GM12801 (cell line): ENCODE results near the gene GOSR2.

Experiments used
- TF ChIP-seq, protein P1 (sequence below): IDR thresholded peaks from one replicate; pipeline ENCODE4 v1.5.1; 2011; ENCODE audit warnings: control low read depth; ENCODE audit not compliant: insufficient read length; ENCODE audit errors: extremely low read depth

Gene GOSR2

DNA sequence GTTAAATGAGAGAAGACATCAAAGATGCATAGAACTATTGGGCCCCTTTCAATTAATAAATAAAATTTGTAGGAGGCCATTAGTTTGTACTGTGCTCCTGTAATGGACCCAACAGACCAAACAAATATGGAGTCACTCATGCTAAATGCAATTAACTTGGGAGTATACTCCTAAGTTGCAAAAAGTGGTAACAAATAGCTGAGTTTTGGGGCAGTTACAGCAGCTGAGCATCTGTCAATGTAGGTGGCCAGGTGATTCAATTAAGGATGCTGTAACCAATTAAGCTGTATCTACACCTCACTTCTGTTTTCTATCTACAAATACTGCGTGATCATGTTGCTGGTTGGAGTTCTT, 36.7 kb upstream of the GOSR2 start:
- TF ChIP-seq, protein P1, sequence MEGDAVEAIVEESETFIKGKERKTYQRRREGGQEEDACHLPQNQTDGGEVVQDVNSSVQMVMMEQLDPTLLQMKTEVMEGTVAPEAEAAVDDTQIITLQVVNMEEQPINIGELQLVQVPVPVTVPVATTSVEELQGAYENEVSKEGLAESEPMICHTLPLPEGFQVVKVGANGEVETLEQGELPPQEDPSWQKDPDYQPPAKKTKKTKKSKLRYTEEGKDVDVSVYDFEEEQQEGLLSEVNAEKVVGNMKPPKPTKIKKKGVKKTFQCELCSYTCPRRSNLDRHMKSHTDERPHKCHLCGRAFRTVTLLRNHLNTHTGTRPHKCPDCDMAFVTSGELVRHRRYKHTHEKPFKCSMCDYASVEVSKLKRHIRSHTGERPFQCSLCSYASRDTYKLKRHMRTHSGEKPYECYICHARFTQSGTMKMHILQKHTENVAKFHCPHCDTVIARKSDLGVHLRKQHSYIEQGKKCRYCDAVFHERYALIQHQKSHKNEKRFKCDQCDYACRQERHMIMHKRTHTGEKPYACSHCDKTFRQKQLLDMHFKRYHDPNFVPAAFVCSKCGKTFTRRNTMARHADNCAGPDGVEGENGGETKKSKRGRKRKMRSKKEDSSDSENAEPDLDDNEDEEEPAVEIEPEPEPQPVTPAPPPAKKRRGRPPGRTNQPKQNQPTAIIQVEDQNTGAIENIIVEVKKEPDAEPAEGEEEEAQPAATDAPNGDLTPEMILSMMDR: no peak

DNA sequence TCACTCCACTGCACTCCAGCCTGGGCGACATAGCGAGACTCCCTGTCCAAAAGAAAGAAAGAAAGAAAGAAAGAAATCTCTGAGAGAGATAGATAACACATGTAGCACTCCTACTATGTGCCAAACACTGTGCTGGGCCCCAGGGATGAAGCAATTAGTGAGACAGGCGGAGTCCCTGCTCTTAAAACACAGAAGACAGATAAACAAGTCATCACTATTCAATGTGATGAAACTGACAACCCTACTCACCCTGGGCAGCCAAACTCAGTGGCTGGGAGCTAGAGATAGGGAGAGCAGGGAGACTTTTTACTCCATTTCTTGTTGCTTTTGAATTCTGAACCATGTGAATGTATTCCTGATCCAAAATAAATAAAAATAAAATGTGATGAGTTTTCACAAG, 35.2 kb upstream of the GOSR2 start:
- TF ChIP-seq, protein P1: no peak

DNA sequence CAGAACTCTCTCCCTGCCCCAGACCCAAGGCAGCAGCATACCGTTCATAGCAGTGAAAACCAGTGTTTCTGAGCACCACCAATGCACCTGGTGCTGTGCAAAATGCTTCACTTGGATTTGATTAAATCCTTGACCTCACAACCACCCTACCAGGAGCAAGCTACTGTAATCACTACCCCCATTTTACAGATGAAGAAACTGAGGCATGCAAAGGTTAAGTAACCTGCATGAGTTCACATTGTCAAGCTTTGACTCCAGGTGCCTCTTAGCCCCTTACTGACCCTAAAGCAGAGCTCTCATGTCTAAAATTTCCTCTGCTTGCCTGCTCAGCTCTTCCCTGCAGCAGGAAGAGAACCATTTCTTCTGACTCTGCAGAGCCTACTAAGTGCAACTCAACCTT, 34.2 kb upstream of the GOSR2 start:
- TF ChIP-seq, protein P1: no peak

DNA sequence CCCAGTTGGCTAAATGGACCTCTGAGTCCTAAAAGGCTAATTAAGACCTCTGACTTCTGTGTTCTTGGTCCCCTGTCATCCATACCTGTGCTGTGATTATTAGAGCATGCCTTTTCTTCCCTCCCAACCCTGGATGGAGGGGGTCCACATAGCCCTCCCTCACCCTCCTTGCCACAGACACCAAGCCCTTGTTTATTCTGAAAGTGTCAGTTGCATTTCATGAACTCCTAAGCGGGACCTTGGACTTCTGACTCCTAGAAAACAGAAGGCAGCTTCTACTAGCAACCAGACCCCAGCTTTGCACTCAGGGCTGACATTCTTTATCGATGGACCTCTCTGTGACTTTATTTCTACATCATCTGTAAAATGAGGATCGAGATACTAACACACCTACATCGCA, 33.4 kb upstream of the GOSR2 start:
- TF ChIP-seq, protein P1: no peak

DNA sequence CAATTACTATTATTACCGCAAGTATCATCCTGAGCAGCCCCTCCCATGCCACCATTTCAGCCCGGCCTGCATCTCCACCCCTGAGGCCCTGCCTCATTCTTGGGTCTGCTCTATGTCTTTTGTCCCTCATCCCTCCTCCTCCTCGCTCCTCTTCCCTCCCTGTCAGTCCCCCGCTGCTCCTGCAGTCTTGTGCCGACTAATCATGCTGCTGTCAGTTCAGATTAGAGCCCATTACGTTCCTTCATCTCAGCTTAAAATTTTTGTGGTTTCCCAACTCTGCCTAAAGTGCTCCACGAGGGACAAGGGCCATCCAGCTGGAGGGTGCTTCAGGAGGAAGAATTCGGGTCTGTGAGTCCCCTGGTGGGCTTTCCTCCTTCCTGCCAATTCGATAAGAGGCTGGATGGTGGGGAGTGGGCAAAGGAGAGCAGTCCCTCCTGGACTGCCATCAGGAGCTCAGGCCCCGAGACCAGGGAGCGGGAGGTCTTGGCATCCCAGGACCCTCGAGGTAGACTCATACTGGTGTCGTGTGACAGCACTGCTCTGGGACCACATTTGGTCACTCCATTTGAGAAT, 32.9 kb upstream of the GOSR2 start:
- TF ChIP-seq, protein P1: no peak

DNA sequence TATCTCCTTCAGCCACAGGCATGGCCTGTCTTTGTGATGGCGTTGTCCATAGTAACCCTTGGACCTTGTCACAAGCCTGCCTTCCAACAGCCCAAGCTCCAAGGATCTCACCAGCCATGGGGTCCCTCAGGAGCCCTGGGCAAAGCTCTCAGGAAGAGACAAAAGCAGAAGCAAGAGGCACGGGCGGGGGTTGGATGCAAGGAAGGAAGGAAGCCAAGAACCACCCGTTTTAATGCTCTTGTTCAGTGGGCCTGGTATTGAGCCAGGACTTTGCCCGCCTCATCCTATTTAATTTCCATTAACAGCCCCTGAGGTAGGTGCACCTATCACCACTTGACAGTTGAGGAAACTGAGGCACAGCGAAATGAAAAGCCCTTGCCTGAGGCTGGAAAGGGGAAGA, 32.3 kb upstream of the GOSR2 start:
- TF ChIP-seq, protein P1: no peak

DNA sequence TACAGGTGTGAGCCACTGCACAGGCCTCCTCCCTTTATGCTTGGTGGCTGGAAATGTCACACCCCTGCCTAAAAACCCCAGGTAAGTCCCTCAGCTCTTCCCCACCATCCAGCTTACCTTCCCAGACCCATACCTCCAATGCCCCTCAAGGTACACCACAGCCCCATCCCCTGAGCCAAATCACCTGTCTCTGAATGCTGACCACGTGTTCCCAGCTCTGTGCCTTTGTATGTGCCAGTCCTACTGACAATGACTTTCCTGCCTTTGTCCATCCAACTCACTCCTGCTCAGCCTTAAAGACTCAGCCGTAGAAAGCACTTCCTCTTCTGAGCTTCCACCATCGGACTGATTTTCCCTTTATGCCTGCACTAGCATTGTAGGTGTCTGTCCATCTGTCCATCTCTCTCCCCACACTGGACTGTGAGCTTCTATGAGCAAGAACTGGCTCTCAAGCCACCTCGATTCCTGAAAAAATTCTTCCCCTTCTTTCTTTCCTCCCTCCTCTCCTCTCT, 30.7 kb upstream of the GOSR2 start:
- TF ChIP-seq, protein P1: no peak

DNA sequence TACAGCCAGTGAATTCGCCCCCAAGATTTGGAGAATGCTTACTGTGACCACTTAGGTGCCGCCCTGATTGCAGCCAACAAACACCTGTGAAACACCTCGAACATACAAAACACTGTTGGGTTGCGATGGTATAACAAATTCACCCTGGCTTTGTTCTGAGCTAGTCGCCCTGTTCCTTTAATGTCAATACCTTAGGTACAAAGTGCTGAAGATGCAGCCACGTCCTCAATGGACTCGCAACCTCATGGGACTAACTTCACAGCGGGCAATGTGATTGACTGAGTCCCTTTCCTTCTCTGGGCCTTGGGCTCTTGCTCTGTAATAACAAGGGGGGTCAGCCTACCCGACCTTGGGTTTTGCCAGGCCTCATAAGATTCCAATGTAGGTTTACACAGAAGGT, 28.9 kb upstream of the GOSR2 start:
- TF ChIP-seq, protein P1: no peak
